GM18505 (cell line): ENCODE data around the gene GOSR2.

Source experiments
- ATAC-seq: cut with Tn5 transposase; IDR thresholded peaks from one replicate; pipeline ENCODE4 v1.9.1; 2021; ENCODE audit not compliant: unreplicated experiment
- POLR2A ChIP-seq: IDR thresholded peaks from 4 replicates; pipeline ENCODE4 v1.6.1; 2011; ENCODE audit warnings: borderline replicate concordance; ENCODE audit not compliant: insufficient read depth, insufficient read length; ENCODE audit errors: extremely low read depth

The GOSR2 gene

GRCh38 chr17:46971647-46972300, 48.8 kb downstream of the GOSR2 start:
- TF ChIP-seq POLR2A, result no peak
- no peak for ATAC-seq

- no peak for TF ChIP-seq POLR2A
- ATAC-seq, result no peak
These were observed 49.4 kb downstream of the GOSR2 start for GRCh38 chr17:46972346-46972745.

- ATAC-seq, result no peak
- TF ChIP-seq POLR2A, result no peak
These were observed 51.1 kb downstream of the GOSR2 start for GRCh38 chr17:46974086-46974485.

- no peak for ATAC-seq
- no peak for TF ChIP-seq POLR2A
These were observed 52.3 kb downstream of the GOSR2 start for GRCh38 chr17:46975287-46975686.

GRCh38 chr17:46976626-46977270, 53.8 kb downstream of the GOSR2 start:
- ATAC-seq, result no peak
- TF ChIP-seq POLR2A, result no peak

GRCh38 chr17:46977348-46977747, 54.4 kb downstream of the GOSR2 start:
- ATAC-seq, result no peak
- no peak for TF ChIP-seq POLR2A

- TF ChIP-seq POLR2A, result no peak
- ATAC-seq, result no peak
These were observed 55.0 kb downstream of the GOSR2 start for GRCh38 chr17:46977750-46978488.

GRCh38 chr17:46978489-46979146, 55.7 kb downstream of the GOSR2 start:
- no peak for TF ChIP-seq POLR2A
- no peak for ATAC-seq

- no peak for ATAC-seq
- no peak for TF ChIP-seq POLR2A
These were observed 56.3 kb downstream of the GOSR2 start, which contains the start of gene RPRML for GRCh38 chr17:46979147-46979863. RPRML (minus strand) TSS chr17:46979253; CDS start chr17:46979007, 246 bp downstream.

- TF ChIP-seq POLR2A, result no peak
- no peak for ATAC-seq
These were observed 59.6 kb downstream of the GOSR2 start for GRCh38 chr17:46982577-46982976.

- TF ChIP-seq POLR2A, result no peak
- no peak for ATAC-seq
These were observed 60.8 kb downstream of the GOSR2 start for GRCh38 chr17:46983782-46984181.

- no peak for ATAC-seq
- no peak for TF ChIP-seq POLR2A
These were observed 61.4 kb downstream of the GOSR2 start for GRCh38 chr17:46984341-46984740.

- ATAC-seq, result no peak
- TF ChIP-seq POLR2A, result no peak
These were observed 61.9 kb downstream of the GOSR2 start for GRCh38 chr17:46984892-46985291.
